AG09309 (cell line): ENCODE results near the gene TRANK1.
"Not testable (repeated sequence)": the region's sequence is repeated elsewhere in the genome, so short reads cannot be mapped to it uniquely, and the experiment has no call there.

Source experiments
- DNase-seq: peaks from one replicate; pipeline ENCODE4 v3.0.0-alpha.2; 2010; ENCODE audit warnings: low read depth
- H3K4me3 ChIP-seq: 2 replicates; pipeline ENCODE4 v1.5.1; 2011; ENCODE audit warnings: mild to moderate bottlenecking, low read depth, low read length, moderate library complexity; ENCODE audit not compliant: control insufficient read depth
- TF ChIP-seq, protein P1 (sequence below): IDR thresholded peaks from 2 replicates; pipeline ENCODE4 v1.5.1; 2011; ENCODE audit warnings: mild to moderate bottlenecking, low read depth, low read length, inconsistent platforms; ENCODE audit not compliant: insufficient read depth, control insufficient read depth; ENCODE audit errors: missing control alignments

The TRANK1 gene

DNA sequence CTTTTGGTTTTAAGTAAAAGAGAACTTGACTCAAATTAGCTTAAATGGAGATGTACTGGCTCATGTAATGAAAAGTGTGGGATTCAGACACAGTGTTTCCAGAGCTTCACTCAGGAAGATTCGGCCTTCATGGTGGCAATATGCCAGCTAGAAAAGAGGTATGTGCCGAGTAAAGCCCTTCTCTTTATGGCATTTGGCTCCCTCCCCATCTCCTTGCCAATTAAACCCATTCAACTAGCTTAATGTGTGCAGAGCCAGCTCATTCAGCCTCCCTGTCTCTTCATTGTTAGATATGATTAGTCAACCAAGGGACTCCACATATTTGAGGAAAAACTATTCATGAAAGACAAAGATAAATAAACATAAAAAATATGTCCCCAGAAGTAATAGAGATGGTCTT lies 15.0 kb upstream of the TRANK1 start:
- no peak for DNase-seq
- TF ChIP-seq, protein P1, sequence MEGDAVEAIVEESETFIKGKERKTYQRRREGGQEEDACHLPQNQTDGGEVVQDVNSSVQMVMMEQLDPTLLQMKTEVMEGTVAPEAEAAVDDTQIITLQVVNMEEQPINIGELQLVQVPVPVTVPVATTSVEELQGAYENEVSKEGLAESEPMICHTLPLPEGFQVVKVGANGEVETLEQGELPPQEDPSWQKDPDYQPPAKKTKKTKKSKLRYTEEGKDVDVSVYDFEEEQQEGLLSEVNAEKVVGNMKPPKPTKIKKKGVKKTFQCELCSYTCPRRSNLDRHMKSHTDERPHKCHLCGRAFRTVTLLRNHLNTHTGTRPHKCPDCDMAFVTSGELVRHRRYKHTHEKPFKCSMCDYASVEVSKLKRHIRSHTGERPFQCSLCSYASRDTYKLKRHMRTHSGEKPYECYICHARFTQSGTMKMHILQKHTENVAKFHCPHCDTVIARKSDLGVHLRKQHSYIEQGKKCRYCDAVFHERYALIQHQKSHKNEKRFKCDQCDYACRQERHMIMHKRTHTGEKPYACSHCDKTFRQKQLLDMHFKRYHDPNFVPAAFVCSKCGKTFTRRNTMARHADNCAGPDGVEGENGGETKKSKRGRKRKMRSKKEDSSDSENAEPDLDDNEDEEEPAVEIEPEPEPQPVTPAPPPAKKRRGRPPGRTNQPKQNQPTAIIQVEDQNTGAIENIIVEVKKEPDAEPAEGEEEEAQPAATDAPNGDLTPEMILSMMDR = no peak
- H3K4me3 ChIP-seq = no peak overlapping the region

DNA sequence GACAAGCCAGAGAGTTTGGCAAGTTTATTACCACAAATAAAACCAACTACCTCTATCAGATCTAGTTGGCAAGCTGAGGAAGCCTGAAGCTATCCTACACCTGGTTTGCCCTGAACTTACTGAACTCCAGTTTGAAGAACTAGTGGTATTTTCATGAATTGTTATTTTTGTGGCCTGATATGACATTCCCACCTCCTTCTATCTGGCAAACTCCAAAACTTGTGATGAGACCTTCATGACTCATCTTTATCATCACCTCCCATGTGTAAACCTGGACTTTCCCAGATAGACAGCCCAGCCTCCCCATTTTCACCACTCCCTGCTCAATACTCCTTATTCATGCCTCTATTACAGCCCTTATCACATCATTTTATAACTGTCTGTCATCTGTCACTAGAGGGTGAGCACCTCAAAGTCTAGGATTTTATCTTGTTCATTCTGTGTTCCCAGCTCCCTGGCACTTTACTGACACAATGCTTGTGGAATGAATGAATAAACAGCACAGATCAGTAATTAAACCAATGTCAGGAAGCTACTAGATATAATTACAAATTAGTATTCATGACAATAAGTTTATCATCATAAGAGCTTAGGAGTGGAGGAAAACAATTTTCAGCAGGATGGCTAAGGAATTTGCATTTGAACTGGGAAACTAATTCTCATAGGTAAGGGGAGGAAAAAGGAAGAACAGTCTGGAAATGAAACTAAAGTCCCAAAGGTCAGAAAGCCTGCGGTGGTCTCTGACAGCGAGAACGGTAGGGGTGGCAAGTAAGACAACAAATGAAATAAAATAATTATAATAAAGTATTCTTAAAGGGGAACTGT lies 13.2 kb upstream of the TRANK1 start:
- TF ChIP-seq, protein P1 = no peak
- no peak overlapping the region for H3K4me3 ChIP-seq
- DNase-seq = no peak

DNA sequence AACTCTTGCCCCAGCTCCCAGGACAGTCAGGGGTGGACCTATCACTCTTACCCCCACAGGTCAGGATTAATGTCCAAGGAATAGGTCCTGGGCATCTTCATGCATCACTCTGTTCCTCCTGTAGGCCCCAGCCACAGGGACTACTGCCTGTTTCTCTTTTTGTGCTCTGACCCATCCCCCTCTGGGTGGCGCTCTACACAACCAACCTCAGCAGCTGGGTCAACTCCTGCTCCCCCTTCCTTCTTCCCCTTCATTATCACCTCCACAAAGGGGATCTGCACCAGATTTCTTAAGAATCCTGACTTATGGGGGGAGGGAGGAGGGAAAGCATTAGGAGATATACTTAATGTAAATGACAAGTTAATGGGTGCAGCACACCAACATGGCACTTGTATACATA lies 12.2 kb upstream of the TRANK1 start:
- H3K4me3 ChIP-seq = no peak overlapping the region
- DNase-seq = no peak
- TF ChIP-seq, protein P1 = no peak

DNA sequence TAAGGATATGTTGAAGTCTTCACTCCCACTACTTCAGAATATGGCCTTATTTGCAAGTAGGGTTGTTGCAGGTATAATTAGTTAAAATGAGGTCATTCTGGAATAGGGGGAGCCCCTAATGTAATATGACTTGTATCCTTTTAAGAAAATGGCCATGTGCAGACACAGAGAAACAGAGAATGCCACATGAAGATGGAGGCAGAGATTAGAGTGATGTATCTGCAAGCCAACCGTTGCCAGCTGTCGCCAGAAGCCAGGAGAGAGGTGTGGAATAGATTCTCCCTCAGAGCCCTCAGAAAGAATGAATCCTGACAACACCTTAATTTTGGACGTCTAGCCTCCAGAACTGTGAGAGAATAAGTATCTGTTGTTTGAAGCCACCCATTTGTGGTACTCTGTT lies 11.3 kb upstream of the TRANK1 start:
- TF ChIP-seq, protein P1 = no peak
- no peak for DNase-seq
- H3K4me3 ChIP-seq = no peak overlapping the region

DNA sequence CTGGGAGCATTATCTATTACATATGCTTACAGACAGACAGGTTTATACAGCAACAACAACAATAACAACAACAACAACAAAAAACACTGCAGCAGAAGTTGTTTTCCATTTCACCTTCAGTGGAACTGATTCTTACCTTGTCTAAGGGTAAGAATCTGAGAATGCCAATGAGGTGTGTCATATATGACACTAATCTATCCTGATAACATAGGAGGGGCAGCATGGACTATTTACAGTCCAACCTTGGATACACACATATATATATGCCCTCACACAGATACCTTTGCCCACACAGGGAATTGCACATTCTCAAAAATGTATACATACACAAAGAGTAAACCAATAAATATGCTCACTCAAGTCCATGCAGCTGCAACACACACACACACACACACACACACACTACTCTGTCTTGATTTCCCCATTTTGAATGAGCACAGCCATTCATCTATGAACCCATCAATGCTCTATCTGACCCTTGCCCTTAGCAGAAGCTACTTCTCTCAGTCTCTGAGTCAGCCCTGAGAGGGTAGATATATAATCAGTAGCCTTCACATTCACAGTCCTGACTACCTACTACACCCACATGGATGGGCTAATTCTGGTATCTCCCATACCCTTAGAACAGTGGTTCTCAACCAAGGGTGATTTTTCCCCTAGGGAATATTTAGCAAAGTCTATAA lies 9.7 kb upstream of the TRANK1 start:
- TF ChIP-seq, protein P1 = no peak
- no peak overlapping the region for H3K4me3 ChIP-seq
- no peak for DNase-seq

DNA sequence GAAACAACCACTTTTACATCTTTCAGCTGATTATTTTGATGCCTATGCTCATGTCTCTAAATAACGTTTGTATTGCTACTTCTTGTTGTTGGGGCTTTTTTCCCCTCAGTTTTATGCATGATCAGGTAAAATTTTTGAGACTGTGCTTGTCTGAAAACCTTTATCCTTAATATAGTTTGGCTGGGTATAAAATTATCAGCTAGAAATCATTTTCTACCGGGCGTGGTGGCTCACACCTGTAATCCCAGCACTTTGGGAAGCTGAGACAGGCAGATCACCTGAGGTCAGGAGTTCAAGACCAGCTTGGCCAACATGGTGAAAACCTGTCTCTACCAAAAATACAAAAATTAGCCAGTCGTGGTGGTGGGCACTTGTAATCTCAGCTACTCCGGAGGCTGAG lies 3.0 kb upstream of the TRANK1 start:
- DNase-seq = not testable (repeated sequence)

DNA sequence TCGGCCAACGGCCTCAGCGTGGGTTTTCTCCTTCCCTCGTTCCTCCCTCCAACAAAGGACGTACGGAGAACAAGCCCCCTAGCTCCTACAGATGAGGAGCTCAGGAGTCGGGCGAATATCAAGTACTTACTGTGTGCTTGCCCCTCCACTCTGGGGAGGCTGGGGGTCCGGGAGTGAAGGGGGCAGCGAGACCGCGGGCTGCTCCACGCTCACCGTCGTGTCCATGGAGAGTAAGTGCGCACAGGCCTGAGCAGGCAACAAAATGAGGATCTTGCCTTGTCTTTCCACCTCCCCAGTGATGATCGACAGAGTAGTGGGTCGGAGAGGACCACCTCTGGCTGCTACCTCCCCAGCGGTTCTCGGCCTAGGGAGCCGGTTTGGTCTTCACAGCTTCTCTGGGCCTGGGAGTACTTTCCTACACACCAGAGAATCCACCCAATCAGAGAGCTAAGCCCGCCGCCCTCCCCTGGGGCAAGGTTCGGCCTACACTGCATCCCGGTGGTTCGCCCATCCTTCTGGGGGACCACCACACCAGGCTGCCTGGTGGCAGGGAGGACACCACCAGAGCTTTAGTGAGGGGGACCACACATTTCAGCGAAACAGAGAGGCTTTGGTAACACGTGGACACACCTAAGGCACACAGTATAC lies 603 bp upstream of the TRANK1 start:
- H3K4me3 ChIP-seq = peak overlapping the region; percentile 62
- TF ChIP-seq, protein P1 = no peak
- no peak for DNase-seq

More for the DNA sequence above, 3.0 kb upstream of the TRANK1 start:
- not testable (repeated sequence) for H3K4me3 ChIP-seq
